PC-9 (cell line): ENCODE results near the gene GRHPR. TPM values are rescaled to one million over a fixed set of nuclear protein-coding genes. Genes with fewer than 3 reads are reported as not detected.

Experiments
- BruUV-seq: library from RNA; stranded (reverse); fragments of 400-500 nt; replicated peaks from 2 replicates; lab custom pipeline; 2021; lab: Mats Ljungman, UMichigan
- CTCF ChIA-PET: fragments of 300-600 bp; sonication (Branson Sonifier 250); formaldehyde crosslinking; loops from one replicate; lab custom pipeline; 2022; ENCODE audit warnings: antibody characterized with exemption; lab: Charles Lee
- POLR2A ChIA-PET: fragments of 300-600 bp; sonication (Branson Sonifier 250); formaldehyde crosslinking; loops from one replicate; lab custom pipeline; 2022; ENCODE audit warnings: antibody characterized with exemption; ENCODE audit not compliant: unreplicated experiment; lab: Charles Lee
- DNase-seq, 2 experiments: peaks; one replicate each; pipeline versions ENCODE4 v3.0.0 to v3.0.0-alpha.2; 2015 to 2022; ENCODE audit warnings: mixed read lengths in 1 of 2
- H2AFZ ChIP-seq: fragments of 200-600 bp; sonication (generic); 2 replicates; pipeline ENCODE4 v1.8.1; 2017; ENCODE audit warnings: antibody characterized with exemption
- H3F3A ChIP-seq: fragments of 200-600 bp; sonication (generic); 2 replicates; pipeline ENCODE4 v1.8.1; 2017; ENCODE audit warnings: antibody characterized with exemption, mild to moderate bottlenecking, low read depth; ENCODE audit not compliant: insufficient read depth
- H3K27ac ChIP-seq: fragments of 200-600 bp; sonication (generic); 2 replicates; pipeline ENCODE4 v1.6.1; 2016; ENCODE audit warnings: mixed run types
- H3K27me3 ChIP-seq: fragments of 200-600 bp; sonication (generic); 2 replicates; pipeline ENCODE4 v1.6.1; 2016; ENCODE audit warnings: low read depth, mixed run types; ENCODE audit not compliant: insufficient read depth
- H3K36me3 ChIP-seq: fragments of 200-600 bp; sonication (generic); 2 replicates; pipeline ENCODE4 v1.6.1; 2016; ENCODE audit warnings: low read depth, mixed run types
- H3K4me1 ChIP-seq: fragments of 200-600 bp; sonication (generic); replicated peaks from 2 replicates; pipeline ENCODE4 v1.6.1; 2016; ENCODE audit warnings: mixed run types; ENCODE audit not compliant: insufficient read depth
- H3K4me2 ChIP-seq: fragments of 200-600 bp; sonication (generic); 2 replicates; pipeline ENCODE4 v1.6.1; 2017; ENCODE audit warnings: mixed run types
- H3K4me3 ChIP-seq: fragments of 200-600 bp; sonication (generic); 2 replicates; pipeline ENCODE4 v1.6.1; 2016; ENCODE audit warnings: mixed run types
- H3K79me2 ChIP-seq: fragments of 200-600 bp; sonication (generic); 2 replicates; pipeline ENCODE4 v1.6.1; 2017; ENCODE audit warnings: low read depth, mixed run types
- H3K9me2 ChIP-seq: fragments of 200-600 bp; sonication (generic); 2 replicates; pipeline ENCODE4 v1.8.1; 2017; ENCODE audit warnings: mild to moderate bottlenecking; ENCODE audit not compliant: insufficient read depth
- H3K9me3 ChIP-seq: fragments of 200-600 bp; sonication (generic); 2 replicates; pipeline ENCODE4 v1.8.1; 2016; ENCODE audit warnings: low read depth; ENCODE audit not compliant: insufficient read depth
- H4K20me1 ChIP-seq: fragments of 200-600 bp; sonication (generic); 2 replicates; pipeline ENCODE4 v1.8.1; 2017; ENCODE audit not compliant: insufficient read depth
- CTCF ChIP-seq: fragments of 200-600 bp; sonication (generic); conservative IDR thresholded peaks from 2 replicates; pipeline ENCODE4 v1.6.1; 2017; ENCODE audit warnings: mixed run types, antibody characterized with exemption, mild to moderate bottlenecking, moderate library complexity
- EZH2 ChIP-seq: fragments of 200-600 bp; sonication (generic); IDR thresholded peaks from 2 replicates; pipeline ENCODE4 v1.8.0; 2017; ENCODE audit warnings: antibody characterized with exemption, low read depth
- intact Hi-C: fragments of 100-400 bp; cut with micrococcal nuclease; formaldehyde crosslinking; loops from one replicate; pipeline ENCODE4 v1.10.0; 2022; ENCODE audit not compliant: unreplicated experiment
- total RNA-seq: library from RNA; stranded (reverse); gene quantifications from 2 replicates; pipeline ENCODE4 v1.2.3, GENCODE V29; 2021

The GRHPR gene
- total RNA-seq, 1 experiment from 2014 or later = 77.2 TPM

- no peak overlapping the region for H3K4me2 ChIP-seq
- intact Hi-C loops = no loop called here
Observed at GRCh38 chr9:37417252-37417803, 5.2 kb upstream of the GRHPR start.

GRCh38 chr9:37417857-37418618, 4.5 kb upstream of the GRHPR start:
- H3K4me2 ChIP-seq = no peak overlapping the region
- H3K9me3 ChIP-seq = no peaks in the 10 kb centered on the region
- H3K4me1 ChIP-seq = peaks cover 22% of the 10 kb centered on the region
- no peak overlapping the region for H2AFZ ChIP-seq
- no peaks in the 10 kb centered on the region for H4K20me1 ChIP-seq
- peaks cover 7% of the 10 kb centered on the region for H3F3A ChIP-seq
- no peaks in the 10 kb centered on the region for H3K27me3 ChIP-seq
- ChIA-PET CTCF (no interaction called here), POLR2A (no interaction called here)
- peak in 1 of 2 experiments; percentile 64 for DNase-seq
- no peak overlapping the region for H3K27ac ChIP-seq
- no TSS peak for BruUV-seq
- TF ChIP-seq EZH2 (no peak), CTCF (no peak)
- no peaks in the 10 kb centered on the region for H3K36me3 ChIP-seq
- peaks cover 5% of the 10 kb centered on the region; the same call in 1 of the 2 replicates for H3K79me2 ChIP-seq
- no peaks in the 10 kb centered on the region for H3K9me2 ChIP-seq
- intact Hi-C loops = no loop called here
- no peak overlapping the region for H3K4me3 ChIP-seq

More at GRCh38 chr9:37417252-37417803, 5.2 kb upstream of the GRHPR start:
- no peak overlapping the region for H3K27ac ChIP-seq
- H3K4me3 ChIP-seq = no peak overlapping the region
- peaks cover 12% of the 10 kb centered on the region for H3F3A ChIP-seq
- ChIA-PET CTCF (no interaction called here), POLR2A (no interaction called here)
- no peaks in the 10 kb centered on the region for H4K20me1 ChIP-seq
- no peaks in the 10 kb centered on the region for H3K79me2 ChIP-seq
- no peak overlapping the region for H2AFZ ChIP-seq
- no peaks in the 10 kb centered on the region for H3K36me3 ChIP-seq
- DNase-seq = no peak
- H3K27me3 ChIP-seq = no peaks in the 10 kb centered on the region
- H3K4me1 ChIP-seq = peaks cover 28% of the 10 kb centered on the region
- no peak for TF ChIP-seq EZH2
- TF ChIP-seq CTCF = no peak
- H3K9me2 ChIP-seq = no peaks in the 10 kb centered on the region
- BruUV-seq = no TSS peak
- no peaks in the 10 kb centered on the region for H3K9me3 ChIP-seq

GRCh38 chr9:37419204-37419603, 3.3 kb upstream of the GRHPR start:
- H3K36me3 ChIP-seq = no peaks in the 10 kb centered on the region
- H3K4me2 ChIP-seq = no peak overlapping the region
- H3K9me3 ChIP-seq = no peaks in the 10 kb centered on the region
- H3K4me1 ChIP-seq = peaks cover 24% of the 10 kb centered on the region; the same call in 1 of the 2 replicates
- H3K27ac ChIP-seq = no peak overlapping the region
- ChIA-PET CTCF (no interaction called here), POLR2A (interaction anchor here (0.6 kb wide), 1 partner anchor 507 kb away, joined by 3 read pairs; no protein-coding TSS in a partner anchor)
- H3K27me3 ChIP-seq = no peaks in the 10 kb centered on the region
- H4K20me1 ChIP-seq = no peaks in the 10 kb centered on the region
- intact Hi-C loops = no loop called here
- no peak overlapping the region for H2AFZ ChIP-seq
- H3K4me3 ChIP-seq = no peak overlapping the region
- no peak for TF ChIP-seq EZH2
- no TSS peak for BruUV-seq
- no peak for DNase-seq
- no peaks in the 10 kb centered on the region for H3K9me2 ChIP-seq
- H3F3A ChIP-seq = no peaks in the 10 kb centered on the region; the same call in 1 of the 2 replicates
- peaks cover 16% of the 10 kb centered on the region for H3K79me2 ChIP-seq
